ENCODE measurements around the gene GRIP1. TPM values are rescaled to one million over a fixed set of nuclear protein-coding genes. Genes with fewer than 3 reads are reported as not detected.

The GRIP1 gene
- total and polyA plus RNA-seq, 10 of the 15 experiments (the other 5 are each of a cell fraction or from before 2014, with no cell fraction given), result 0.05 to 0.85 (median 0.50) TPM; not detected in 7

DNA sequence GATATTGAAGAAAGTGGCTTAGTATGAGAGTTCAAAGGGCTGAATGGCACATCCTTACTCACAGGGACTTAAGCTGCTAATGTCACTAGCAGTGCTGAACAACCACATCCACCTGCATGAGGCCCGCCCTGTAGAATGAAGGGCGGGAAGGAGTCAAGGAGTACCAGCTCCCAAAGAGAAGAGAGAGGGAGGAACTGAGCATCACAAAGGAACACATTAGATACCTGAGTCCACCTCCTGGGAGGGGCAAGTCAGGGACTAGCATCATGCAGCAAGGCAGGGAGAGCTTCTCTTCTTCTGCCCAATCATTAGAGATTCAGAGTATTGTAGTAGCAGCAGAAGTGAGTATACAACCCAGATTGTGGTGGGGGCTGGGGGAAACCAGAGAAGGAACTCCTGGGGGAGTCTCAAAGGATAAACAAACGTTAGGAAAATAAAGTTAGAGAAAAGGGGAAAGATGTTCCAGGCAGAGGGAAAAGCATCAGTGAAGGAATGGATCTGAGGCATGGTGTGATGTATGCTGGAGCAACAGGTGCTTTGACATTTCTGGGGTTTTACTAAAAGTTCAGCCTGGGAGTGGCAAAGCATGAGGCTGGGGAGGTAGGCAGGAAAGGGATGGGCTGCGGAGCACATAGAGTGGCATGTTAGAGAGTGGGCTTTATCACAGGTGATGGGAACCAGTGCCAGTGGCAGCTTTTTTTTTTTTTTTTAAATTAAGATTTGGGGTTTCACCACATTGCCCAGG lies 21.0 kb upstream of the GRIP1 start:
- peaks cover 0 to 1% of the 10 kb centered on the region in 2 experiments; a peak in 2 of 4 replicates for H3K27me3 ChIP-seq (replicated peaks in 1 of 2; ENCODE audit: control insufficient read depth in 2 of 2, insufficient read depth in 2 of 2, low read length in 1 of 2)
- ChIA-PET SMC1A (ENCODE audit: uncharacterized antibody, unreplicated experiment) (no interaction called here), CTCF (no interaction called here), POLR2A (no interaction called here), RAD21 (ENCODE audit: unreplicated experiment) (no interaction called here)
- 28% methylated on average over 4 of the region's 4 CpGs for WGBS (ENCODE audit: insufficient coverage, insufficient replicate concordance, low lambda C conversion rate, missing lambda C conversion rate)
- H3K4me2 ChIP-seq (ENCODE audit: control insufficient read depth, insufficient read depth), result no peak overlapping the region
- BruUV-seq (replicated peaks), result no TSS peak
- no peaks in the 10 kb centered on the region for H3K36me3 ChIP-seq (ENCODE audit: control insufficient read depth in 2 of 2, insufficient read depth in 2 of 2, low read length in 1 of 2)
- H3K27ac ChIP-seq (ENCODE audit: control insufficient read depth, insufficient read depth), result no peak overlapping the region
- no peak overlapping the region for H3K4me3 ChIP-seq
- FAIRE-seq, result no peak
- no peaks in the 10 kb centered on the region for H3K4me1 ChIP-seq (ENCODE audit: control insufficient read depth, insufficient read depth, low read length)
- DNase-seq (ENCODE audit: low read depth, low spot score), result no peak
- H3K9me3 ChIP-seq (replicated peaks; ENCODE audit: control insufficient read depth, insufficient read depth, low read length), result no peaks in the 10 kb centered on the region
- H4K20me1 ChIP-seq (ENCODE audit: control insufficient read depth, insufficient read depth), result no peaks in the 10 kb centered on the region
- H3K9ac ChIP-seq (ENCODE audit: control insufficient read depth, insufficient read depth, low read length), result no peak overlapping the region
- no peak for ATAC-seq
- TF ChIP-seq, protein P1, sequence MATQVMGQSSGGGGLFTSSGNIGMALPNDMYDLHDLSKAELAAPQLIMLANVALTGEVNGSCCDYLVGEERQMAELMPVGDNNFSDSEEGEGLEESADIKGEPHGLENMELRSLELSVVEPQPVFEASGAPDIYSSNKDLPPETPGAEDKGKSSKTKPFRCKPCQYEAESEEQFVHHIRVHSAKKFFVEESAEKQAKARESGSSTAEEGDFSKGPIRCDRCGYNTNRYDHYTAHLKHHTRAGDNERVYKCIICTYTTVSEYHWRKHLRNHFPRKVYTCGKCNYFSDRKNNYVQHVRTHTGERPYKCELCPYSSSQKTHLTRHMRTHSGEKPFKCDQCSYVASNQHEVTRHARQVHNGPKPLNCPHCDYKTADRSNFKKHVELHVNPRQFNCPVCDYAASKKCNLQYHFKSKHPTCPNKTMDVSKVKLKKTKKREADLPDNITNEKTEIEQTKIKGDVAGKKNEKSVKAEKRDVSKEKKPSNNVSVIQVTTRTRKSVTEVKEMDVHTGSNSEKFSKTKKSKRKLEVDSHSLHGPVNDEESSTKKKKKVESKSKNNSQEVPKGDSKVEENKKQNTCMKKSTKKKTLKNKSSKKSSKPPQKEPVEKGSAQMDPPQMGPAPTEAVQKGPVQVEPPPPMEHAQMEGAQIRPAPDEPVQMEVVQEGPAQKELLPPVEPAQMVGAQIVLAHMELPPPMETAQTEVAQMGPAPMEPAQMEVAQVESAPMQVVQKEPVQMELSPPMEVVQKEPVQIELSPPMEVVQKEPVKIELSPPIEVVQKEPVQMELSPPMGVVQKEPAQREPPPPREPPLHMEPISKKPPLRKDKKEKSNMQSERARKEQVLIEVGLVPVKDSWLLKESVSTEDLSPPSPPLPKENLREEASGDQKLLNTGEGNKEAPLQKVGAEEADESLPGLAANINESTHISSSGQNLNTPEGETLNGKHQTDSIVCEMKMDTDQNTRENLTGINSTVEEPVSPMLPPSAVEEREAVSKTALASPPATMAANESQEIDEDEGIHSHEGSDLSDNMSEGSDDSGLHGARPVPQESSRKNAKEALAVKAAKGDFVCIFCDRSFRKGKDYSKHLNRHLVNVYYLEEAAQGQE (IDR thresholded peaks at IDR 0.05; ENCODE audit: low read depth, low read length), result no peak
- TF ChIP-seq, protein P2, sequence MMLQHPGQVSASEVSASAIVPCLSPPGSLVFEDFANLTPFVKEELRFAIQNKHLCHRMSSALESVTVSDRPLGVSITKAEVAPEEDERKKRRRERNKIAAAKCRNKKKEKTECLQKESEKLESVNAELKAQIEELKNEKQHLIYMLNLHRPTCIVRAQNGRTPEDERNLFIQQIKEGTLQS (IDR thresholded peaks at IDR 0.05; ENCODE audit: borderline replicate concordance, extremely low read depth, low read depth, low read length), result no peak
- TF ChIP-seq EGR1 (IDR thresholded peaks at IDR 0.05; ENCODE audit: borderline replicate concordance in 1 of 2, low read depth in 2 of 2, low read length in 2 of 2) (no peak), TBL1XR1 (IDR thresholded peaks at IDR 0.05; ENCODE audit: low read depth, low read length) (no peak), ZNF384 (IDR thresholded peaks at IDR 0.05; ENCODE audit: borderline replicate concordance, low read depth, low read length) (no peak), DPF2 (IDR thresholded peaks at IDR 0.05) (no peak), SMARCA5 (IDR thresholded peaks at IDR 0.05) (no peak)
- TF ChIP-seq, protein P3, sequence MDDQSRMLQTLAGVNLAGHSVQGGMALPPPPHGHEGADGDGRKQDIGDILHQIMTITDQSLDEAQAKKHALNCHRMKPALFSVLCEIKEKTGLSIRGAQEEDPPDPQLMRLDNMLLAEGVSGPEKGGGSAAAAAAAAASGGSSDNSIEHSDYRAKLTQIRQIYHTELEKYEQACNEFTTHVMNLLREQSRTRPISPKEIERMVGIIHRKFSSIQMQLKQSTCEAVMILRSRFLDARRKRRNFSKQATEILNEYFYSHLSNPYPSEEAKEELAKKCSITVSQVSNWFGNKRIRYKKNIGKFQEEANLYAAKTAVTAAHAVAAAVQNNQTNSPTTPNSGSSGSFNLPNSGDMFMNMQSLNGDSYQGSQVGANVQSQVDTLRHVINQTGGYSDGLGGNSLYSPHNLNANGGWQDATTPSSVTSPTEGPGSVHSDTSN (IDR thresholded peaks at IDR 0.05; ENCODE audit: insufficient replicate concordance, low read depth, low read length), result no peak
- TF ChIP-seq, protein P4, sequence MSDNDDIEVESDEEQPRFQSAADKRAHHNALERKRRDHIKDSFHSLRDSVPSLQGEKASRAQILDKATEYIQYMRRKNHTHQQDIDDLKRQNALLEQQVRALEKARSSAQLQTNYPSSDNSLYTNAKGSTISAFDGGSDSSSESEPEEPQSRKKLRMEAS (IDR thresholded peaks at IDR 0.05; ENCODE audit: low read depth, low read length), result no peak
- no peaks in the 10 kb centered on the region for H3K79me2 ChIP-seq (ENCODE audit: control insufficient read depth, insufficient read depth, low read length)
- intact Hi-C loops (cut with micrococcal nuclease; ENCODE audit: unreplicated experiment), result loop anchor here (10.0 kb wide), 2 partner anchors 295 to 1395 kb away; no protein-coding TSS in a partner anchor
- H2AFZ ChIP-seq (ENCODE audit: control insufficient read depth, low read depth, low read length), result no peak overlapping the region
- in situ Hi-C loops (cut with MboI), result no loop called here

Data from GM12878 (cell line).